ENCODE measurements around the gene SEMA6D.

SEMA6D gene

DNA sequence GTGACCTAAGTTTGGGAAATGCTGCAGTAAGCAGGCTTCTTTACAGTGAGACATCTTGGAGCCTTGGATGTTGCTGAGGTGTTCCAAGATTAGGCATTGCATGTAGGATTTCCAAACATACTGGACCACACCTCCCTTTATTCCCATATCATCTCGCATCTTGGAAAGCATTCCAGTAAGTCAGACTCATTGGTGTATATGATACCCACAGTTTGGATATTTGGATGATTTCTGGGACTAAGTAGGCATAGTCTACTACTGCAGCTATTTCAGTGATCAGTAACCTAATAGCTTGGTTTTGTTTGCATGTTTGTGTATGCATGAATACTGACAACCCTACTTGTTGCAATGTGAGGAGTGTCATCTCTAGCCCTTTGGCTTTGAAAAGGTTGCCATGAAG, 97.3 kb downstream of the SEMA6D start:
- FAIRE-seq, result no peak

DNA sequence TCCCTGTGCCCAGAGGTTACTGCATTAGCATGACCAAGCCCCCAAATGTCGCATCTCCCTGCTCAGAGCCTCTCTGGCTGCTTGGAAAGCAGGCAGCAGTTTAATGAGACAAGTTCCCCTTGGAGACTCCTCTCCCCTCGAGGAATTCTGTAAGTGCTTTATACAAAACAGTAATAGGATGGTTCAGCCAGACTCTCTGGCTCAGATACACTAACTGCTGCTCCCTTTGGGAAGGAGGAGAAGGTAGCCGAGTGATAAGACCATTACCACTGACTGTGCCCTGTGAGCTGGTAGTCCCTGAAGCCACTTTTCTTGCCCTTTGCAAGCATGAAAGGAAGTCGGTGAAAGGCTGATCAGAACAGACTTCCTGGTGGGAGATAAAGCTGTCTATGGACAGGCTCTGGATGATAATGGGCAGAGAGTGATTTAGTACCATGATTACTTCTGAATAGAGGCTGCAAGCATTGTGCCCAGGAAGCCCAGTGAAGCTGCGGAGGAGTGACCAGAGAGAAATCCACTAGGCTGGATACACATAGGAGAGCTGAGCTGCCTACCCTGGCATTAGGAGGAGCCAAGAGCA, 100.8 kb downstream of the SEMA6D start:
- DNase-seq (ENCODE audit: insufficient read length, low spot score) (no peak), FAIRE-seq (no peak)
- TF ChIP-seq, protein P1, sequence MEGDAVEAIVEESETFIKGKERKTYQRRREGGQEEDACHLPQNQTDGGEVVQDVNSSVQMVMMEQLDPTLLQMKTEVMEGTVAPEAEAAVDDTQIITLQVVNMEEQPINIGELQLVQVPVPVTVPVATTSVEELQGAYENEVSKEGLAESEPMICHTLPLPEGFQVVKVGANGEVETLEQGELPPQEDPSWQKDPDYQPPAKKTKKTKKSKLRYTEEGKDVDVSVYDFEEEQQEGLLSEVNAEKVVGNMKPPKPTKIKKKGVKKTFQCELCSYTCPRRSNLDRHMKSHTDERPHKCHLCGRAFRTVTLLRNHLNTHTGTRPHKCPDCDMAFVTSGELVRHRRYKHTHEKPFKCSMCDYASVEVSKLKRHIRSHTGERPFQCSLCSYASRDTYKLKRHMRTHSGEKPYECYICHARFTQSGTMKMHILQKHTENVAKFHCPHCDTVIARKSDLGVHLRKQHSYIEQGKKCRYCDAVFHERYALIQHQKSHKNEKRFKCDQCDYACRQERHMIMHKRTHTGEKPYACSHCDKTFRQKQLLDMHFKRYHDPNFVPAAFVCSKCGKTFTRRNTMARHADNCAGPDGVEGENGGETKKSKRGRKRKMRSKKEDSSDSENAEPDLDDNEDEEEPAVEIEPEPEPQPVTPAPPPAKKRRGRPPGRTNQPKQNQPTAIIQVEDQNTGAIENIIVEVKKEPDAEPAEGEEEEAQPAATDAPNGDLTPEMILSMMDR (IDR thresholded peaks at IDR 0.05; ENCODE audit: insufficient read depth, missing control alignments), result no peak

More for the DNA sequence above, 97.3 kb downstream of the SEMA6D start:
- DNase-seq (ENCODE audit: insufficient read length, low spot score), result no peak
- TF ChIP-seq, protein P1 (IDR thresholded peaks at IDR 0.05; ENCODE audit: insufficient read depth, missing control alignments), result no peak

DNA sequence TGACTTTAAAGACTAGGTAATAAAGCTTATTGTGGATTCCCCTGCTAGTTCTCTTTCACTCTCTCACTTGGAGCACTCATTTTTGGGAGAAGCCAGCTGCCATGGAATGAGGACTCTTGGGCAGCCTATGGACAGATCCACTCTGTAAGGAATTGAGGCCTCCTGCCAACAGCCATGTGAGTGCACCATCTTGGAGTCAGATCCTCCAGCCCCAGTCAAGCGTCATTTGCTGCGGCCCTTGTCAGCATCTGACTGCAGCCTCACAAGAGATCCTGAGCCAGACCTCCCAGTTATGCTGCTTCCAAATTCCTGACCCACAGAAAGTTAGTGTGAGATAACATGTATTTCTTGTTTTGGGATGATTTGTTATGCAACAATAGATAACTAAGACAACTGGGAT, 101.9 kb downstream of the SEMA6D start:
- TF ChIP-seq, protein P1 (IDR thresholded peaks at IDR 0.05; ENCODE audit: insufficient read depth, missing control alignments), result no peak
- DNase-seq (ENCODE audit: insufficient read length, low spot score) (no peak), FAIRE-seq (no peak)

DNA sequence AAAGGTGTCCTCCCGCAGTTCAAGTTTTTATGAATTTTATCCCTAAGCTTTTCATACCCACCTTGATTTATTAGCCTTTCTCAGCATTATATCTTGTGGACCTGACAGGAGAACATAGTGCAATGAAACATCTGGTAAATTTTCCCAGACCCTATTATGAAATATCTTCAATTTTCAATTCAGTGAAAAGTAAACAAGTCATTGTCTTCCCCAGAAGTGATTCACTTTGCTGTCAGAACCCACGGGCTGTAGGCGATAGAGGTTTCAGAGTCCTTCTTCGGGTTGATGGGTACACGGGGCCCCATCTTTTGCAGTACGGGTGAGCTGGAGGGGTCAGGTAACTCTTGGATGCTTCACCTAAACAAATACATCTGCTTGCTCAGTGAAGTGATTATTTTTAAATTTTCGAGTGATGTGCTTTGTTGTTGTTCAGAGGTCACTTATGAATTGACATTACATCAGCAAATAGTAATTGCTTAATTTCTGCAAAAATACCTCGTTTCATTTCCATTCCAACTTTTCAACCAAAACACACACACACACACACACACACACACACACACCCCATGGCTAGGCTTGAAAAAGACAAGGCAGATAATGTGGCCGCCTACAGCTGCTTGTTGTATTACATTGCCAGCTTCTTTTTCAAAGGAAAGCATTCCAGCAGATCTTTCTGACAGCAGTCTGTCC, 102.9 kb downstream of the SEMA6D start:
- DNase-seq (ENCODE audit: insufficient read length, low spot score) (no peak), FAIRE-seq (no peak)
- TF ChIP-seq, protein P1 (IDR thresholded peaks at IDR 0.05; ENCODE audit: insufficient read depth, missing control alignments), result no peak

DNA sequence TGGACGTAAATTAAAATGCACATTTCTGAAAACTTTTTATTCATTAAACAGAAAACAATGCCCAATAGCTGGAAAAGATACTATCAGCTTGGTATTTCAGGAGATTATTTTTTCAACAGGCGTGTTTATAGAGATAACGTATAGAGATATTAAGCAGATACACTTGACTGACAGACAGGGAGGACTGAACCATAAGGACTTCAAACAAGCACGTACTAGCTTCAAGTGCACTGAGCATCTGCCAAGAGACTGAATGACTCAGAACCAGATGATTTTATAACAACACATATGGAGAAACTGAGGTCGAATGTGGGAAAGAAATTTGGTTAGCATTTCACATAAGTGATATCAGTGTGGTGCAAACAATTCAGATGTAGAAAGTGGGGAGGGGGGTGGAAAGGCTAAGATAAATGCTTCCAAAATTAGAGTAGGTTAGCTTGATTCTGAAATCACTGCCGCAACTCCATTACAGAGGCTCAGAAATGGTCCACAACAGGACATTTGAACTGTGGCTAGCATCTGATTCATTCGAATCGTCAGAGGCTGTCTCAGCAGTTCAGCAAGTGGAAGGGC, 103.5 kb downstream of the SEMA6D start:
- no peak for DNase-seq (ENCODE audit: insufficient read length, low spot score)

DNA sequence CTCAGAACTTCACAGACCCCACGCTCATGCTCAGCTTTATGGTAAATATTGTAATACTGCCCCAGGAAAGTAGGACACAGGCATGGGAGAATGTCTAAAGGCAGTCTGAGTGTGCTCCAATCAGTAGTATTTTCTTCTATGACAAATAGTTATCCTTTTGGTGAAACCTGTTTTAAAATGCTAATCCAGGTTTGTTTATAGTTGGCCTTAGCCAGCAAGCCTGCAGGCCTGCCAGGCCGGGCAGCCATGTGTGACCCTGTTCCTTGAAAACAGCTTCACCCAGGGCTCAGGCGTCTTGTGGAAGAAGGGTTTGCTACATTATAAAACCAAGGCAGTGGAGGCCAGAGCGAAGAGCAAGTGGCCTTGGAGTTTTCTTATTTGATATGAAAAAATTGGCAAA, 104.7 kb downstream of the SEMA6D start:
- TF ChIP-seq, protein P1 (IDR thresholded peaks at IDR 0.05; ENCODE audit: insufficient read depth, missing control alignments), result no peak
- DNase-seq (ENCODE audit: insufficient read length, low spot score), result no peak
- FAIRE-seq, result no peak

More for the DNA sequence above, 103.5 kb downstream of the SEMA6D start:
- TF ChIP-seq, protein P1 (IDR thresholded peaks at IDR 0.05; ENCODE audit: insufficient read depth, missing control alignments), result no peak
- FAIRE-seq, result no peak

All from D721Med (cell line).